Measurements from ENCODE around the gene MTCL1.

DNA sequence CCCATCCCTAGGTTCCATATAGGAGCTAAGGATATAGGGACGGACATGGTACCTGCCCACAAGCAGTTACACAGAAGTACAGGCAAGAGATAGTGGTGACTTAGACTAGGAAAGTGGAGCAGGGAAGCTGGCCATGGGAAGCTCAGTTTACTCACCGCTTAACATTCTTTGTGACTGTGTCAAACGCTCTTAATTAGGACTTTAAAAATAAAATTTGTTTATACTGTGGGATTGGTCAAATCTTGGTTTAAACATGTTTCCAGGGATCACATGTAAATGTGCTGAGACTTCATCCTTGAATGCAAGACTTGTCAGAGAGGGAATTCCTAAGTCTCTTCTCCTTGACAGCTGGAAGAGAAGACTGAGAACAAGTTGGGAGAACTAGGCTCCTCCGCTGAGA lies 107.3 kb downstream of the MTCL1 start:
- TF ChIP-seq HDGF (IDR thresholded peaks at IDR 0.05; ENCODE audit: borderline replicate concordance) (no peak), ELF4 (IDR thresholded peaks at IDR 0.05) (no peak), ARNT (IDR thresholded peaks at IDR 0.05) (no peak)
